PFSK-1 (cell line): ENCODE data around the gene KLF14.

Source experiments
- FOXP2 ChIP-seq: optimal IDR thresholded peaks from 2 replicates; pipeline ENCODE3; 2011; ENCODE audit warnings: borderline replicate concordance, control low read depth, inconsistent platforms; ENCODE audit not compliant: insufficient read depth; ENCODE audit errors: extremely low read length, extremely low read depth
- POLR2AphosphoS5 ChIP-seq: IDR thresholded peaks from 2 replicates; pipeline ENCODE4 v1.6.1; 2012; ENCODE audit warnings: low read depth, mild to moderate bottlenecking, control low read depth, low read length, moderate library complexity
- SIN3A ChIP-seq: IDR thresholded peaks from 2 replicates; pipeline ENCODE4 v1.6.1; 2012; ENCODE audit warnings: mild to moderate bottlenecking, low read length, moderate library complexity, borderline replicate concordance; ENCODE audit not compliant: insufficient read depth
- TAF1 ChIP-seq: IDR thresholded peaks from 2 replicates; pipeline ENCODE4 v1.6.1; 2012; ENCODE audit warnings: low read length, control low read depth, borderline replicate concordance; ENCODE audit not compliant: insufficient read depth
- TF ChIP-seq, protein P1 (sequence below), 2 experiments: IDR thresholded peaks; 2 replicates each; pipeline versions ENCODE4 v1.6.1 to v1.8.0; 2011 to 2012; ENCODE audit warnings: low read depth in 2 of 2, low read length in 2 of 2, control low read depth in 1 of 2, inconsistent platforms in 1 of 2, mild to moderate bottlenecking in 1 of 2, moderate library complexity in 1 of 2; ENCODE audit not compliant: insufficient read depth in 1 of 2

DNA sequence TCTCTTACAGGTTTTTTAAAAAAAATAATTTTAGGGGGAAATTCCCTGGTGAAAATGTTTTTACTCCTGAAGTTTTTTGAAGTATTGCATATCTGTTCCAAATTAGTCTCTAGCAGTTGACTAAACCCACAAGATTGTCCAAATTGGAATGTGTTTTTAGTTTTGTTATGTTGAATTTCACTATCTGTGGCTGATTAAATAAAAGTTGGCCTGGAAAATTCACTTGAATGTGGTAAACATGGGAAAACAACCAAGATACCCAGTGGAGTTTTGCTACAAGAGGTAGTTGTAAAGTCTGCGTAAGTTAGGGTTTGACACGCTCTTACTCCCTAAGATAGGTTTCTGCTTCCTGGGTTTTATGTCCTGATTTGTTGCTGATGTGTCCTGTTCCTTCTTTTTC lies 51.0 kb downstream of the KLF14 start:
- TF ChIP-seq POLR2AphosphoS5 (no peak), TAF1 (no peak), SIN3A (no peak), FOXP2 (no peak)
- TF ChIP-seq, protein P1, sequence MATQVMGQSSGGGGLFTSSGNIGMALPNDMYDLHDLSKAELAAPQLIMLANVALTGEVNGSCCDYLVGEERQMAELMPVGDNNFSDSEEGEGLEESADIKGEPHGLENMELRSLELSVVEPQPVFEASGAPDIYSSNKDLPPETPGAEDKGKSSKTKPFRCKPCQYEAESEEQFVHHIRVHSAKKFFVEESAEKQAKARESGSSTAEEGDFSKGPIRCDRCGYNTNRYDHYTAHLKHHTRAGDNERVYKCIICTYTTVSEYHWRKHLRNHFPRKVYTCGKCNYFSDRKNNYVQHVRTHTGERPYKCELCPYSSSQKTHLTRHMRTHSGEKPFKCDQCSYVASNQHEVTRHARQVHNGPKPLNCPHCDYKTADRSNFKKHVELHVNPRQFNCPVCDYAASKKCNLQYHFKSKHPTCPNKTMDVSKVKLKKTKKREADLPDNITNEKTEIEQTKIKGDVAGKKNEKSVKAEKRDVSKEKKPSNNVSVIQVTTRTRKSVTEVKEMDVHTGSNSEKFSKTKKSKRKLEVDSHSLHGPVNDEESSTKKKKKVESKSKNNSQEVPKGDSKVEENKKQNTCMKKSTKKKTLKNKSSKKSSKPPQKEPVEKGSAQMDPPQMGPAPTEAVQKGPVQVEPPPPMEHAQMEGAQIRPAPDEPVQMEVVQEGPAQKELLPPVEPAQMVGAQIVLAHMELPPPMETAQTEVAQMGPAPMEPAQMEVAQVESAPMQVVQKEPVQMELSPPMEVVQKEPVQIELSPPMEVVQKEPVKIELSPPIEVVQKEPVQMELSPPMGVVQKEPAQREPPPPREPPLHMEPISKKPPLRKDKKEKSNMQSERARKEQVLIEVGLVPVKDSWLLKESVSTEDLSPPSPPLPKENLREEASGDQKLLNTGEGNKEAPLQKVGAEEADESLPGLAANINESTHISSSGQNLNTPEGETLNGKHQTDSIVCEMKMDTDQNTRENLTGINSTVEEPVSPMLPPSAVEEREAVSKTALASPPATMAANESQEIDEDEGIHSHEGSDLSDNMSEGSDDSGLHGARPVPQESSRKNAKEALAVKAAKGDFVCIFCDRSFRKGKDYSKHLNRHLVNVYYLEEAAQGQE (IDR thresholded peaks at IDR 0.05; ENCODE audit: insufficient read depth in 1 of 2, low read depth in 2 of 2, low read length in 2 of 2), result no peak
